HL-60 (cell line): Measurements from ENCODE around the gene FAM76B.

Experiments used
- CTCF ChIP-seq: IDR thresholded peaks from one replicate; pipeline ENCODE4 v1.5.1; 2011; ENCODE audit warnings: low read length, control low read depth, inconsistent platforms; ENCODE audit not compliant: insufficient read depth
- POLR2AphosphoS5 ChIP-seq: IDR thresholded peaks from 2 replicates; pipeline ENCODE4 v1.6.1; 2012; ENCODE audit warnings: low read depth
- REST ChIP-seq: IDR thresholded peaks from 2 replicates; pipeline ENCODE4 v1.6.1; 2012; ENCODE audit warnings: low read depth; ENCODE audit not compliant: insufficient replicate concordance

DNA sequence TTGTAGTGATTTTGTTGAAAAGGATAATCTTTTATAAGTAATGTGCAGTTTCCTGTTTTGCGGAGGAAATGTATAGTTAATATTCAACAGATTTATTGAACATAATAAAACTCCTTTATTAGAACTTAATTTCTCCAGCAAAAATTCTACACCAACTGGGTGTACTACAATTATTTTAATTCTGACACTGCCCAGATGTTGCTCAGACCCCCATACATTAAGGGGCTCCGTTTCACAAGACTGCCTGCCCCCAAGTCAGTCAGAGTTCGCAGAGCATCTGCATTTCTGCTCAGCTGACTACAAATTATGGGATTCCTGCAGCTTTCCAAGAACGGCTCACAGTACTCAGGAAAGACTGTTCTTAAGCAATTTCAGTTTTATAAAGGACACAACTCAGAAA, 6.9 kb upstream of the FAM76B start:
- TF ChIP-seq CTCF (no peak), REST (no peak), POLR2AphosphoS5 (no peak)
